Subcutaneous adipose tissue (tissue), 4 donors: ENCODE data around the gene DLGAP4. TPM values are rescaled to one million over a fixed set of nuclear protein-coding genes. Genes with fewer than 3 reads are reported as not detected.

Experiments used
- total RNA-seq, 4 donors: library from RNA; depleted of rRNA; stranded (reverse); fragments of >200 nt; gene quantifications; one replicate each; pipeline ENCODE4 v1.1.0, GENCODE V29; 2016
- TF ChIP-seq, protein P1 (sequence below): fragments of 450-650 bp; IDR thresholded peaks from one replicate; pipeline ENCODE4 v1.5.1; 2016; ENCODE audit warnings: low read depth, mild to moderate bottlenecking, control low read depth, antibody characterized with exemption, moderate library complexity

DLGAP4 gene
- total RNA-seq, 4 donors from 2014 or later, result 25.8 to 47.4 (median 38.9) TPM

DNA sequence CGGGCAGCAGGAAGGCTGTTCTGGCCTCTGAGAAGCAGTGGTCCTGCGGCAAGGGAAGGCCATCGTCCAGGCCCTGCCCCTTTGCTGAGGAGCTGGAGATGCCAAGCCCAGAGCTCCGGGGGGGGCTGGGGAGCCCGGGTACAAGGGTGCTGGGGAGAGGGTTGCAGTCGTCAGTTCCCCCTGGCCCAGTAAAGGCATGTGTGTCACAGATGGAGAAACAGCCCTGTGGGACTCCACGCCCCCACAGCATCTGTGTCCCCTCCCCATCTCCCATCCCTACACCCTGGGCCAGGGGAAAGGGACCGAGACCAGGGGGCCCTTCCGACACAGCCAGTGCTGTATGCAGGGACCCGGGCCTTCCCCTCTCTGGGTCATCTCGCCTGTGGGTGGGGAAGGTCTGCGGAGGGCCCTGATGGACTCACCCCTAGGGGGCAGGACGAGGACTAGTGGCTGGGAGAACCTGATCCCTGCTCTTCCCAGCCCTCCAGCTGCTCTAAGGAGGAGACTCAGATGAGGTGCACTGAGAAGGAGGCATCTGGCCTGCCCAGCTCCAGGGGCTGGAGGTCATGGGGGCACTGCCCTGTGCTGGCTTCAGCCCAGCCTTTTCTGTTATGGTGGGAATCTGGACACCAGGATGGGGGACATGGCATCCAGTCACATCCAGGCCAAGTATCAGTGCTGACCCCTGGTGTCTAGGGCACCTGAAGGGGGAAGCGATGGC lies 235.8 kb downstream of the DLGAP4 start:
- TF ChIP-seq, protein P1, sequence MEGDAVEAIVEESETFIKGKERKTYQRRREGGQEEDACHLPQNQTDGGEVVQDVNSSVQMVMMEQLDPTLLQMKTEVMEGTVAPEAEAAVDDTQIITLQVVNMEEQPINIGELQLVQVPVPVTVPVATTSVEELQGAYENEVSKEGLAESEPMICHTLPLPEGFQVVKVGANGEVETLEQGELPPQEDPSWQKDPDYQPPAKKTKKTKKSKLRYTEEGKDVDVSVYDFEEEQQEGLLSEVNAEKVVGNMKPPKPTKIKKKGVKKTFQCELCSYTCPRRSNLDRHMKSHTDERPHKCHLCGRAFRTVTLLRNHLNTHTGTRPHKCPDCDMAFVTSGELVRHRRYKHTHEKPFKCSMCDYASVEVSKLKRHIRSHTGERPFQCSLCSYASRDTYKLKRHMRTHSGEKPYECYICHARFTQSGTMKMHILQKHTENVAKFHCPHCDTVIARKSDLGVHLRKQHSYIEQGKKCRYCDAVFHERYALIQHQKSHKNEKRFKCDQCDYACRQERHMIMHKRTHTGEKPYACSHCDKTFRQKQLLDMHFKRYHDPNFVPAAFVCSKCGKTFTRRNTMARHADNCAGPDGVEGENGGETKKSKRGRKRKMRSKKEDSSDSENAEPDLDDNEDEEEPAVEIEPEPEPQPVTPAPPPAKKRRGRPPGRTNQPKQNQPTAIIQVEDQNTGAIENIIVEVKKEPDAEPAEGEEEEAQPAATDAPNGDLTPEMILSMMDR, result no peak

DNA sequence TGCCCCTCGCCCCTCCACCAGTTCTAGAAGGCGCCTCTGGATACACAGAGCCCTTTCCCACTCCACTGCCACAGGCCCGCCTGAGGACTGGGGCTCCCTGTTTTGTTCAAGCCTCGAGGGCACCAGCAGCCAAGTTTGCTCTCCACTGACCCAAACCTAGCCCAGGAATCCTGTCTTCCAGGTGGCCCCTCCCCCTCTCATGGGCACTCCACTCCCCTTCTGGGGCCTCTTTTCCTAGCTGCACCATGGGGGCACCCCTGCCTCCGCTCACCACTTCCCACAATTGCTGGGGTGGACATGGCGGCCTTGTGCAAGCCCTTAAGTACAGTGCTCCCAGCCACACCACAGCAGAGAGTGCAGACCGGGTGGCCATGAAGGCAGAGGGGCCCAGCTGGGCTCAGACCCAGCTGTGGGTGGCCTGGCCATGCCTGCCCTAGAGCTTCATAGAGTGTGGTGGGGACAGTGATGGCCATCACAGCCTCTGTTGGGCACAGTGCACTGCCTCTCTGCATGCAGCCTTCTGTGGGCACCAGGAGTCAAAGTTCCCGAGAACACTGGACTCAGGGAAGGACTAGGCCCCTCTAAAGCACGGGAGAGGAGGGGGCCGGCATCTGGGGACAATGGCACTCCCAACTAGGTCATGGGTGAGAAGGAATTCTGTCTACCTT lies 236.5 kb downstream of the DLGAP4 start:
- TF ChIP-seq, protein P1, result no peak

DNA sequence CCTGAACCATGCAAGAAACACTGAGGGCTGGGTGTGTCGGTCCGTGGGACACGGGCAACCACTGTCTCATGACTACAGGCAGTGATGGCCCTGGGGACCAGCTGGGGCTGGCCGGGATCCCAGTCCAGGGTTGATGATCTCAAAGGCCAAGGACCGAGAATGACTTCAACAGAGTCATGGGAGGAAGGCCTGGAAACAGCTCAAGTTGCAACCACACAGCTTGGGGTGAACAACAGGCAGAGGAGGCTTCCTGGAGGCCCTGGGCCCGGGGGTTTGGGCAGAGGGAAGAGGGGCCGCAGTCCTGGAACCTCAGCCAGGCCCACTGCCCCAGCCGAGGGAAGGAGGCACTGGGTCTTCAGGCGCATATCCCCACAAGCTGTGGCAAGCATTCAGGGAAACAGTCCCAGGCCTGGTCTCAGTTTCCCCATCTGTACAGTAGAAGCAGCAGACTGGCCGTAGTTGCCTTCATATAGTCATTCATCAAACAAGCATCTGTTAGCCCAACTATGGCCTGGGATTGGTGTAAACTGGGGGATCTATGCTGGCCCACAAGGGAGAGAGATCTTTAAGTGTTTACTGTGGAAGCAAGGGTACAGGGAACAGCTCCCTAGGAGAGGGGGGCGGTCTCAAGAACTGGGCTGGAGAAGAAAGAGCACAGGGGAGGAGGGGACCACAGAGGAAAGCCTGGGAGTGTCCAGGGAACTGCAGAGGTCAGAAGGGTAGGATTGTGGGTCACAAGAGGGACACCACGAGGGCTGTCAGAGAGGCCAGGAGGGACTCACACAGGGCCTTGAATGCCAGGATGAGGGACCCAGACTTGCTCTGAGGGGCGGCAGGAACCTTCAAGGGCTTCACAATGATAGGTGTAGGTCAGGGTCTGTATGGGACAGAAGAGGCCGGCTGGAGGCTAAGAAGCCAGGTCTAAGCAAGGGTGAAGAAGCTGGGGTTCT lies 237.3 kb downstream of the DLGAP4 start:
- TF ChIP-seq, protein P1, result no peak

DNA sequence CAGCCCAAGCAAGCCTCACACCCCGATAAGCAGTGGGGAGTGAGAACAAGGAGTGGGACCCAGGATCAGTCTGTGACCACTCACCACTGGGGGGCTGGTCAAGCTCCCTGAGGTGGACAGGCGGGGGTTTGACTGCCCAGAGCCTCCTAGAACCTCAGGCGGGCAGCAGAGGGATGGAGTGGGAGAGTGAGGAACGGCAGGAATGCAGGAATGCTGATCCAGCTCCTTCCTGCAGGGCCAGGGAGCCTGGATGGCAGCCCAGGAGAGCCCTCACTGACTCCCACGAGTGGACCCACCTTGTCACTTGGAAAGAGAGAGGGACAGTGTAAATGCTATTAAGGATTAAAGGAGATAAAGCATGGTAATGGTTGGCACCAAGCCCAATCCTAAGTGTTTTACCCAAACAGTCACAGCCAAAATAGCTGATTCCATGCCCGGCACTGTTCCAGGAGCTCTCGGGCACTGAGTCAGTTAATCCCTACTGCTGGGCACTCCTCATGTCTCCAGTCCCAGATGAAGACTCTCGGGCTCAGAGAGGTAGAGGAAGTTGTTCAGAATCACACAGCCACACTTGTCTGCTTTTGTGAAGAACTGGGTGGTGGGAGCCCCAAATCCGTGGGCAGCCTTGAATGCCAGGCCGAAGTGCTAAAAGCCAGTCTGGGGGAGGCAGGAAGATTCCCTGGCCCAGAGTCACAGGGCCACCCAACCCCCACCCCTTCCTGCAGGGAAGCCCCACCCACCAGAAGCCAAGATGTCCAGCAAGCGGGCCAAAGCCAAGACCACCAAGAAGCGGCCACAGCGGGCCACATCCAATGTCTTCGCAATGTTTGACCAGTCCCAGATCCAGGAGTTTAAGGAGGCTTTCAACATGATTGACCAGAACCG lies 238.2 kb downstream of the DLGAP4 start:
- TF ChIP-seq, protein P1, result no peak

DNA sequence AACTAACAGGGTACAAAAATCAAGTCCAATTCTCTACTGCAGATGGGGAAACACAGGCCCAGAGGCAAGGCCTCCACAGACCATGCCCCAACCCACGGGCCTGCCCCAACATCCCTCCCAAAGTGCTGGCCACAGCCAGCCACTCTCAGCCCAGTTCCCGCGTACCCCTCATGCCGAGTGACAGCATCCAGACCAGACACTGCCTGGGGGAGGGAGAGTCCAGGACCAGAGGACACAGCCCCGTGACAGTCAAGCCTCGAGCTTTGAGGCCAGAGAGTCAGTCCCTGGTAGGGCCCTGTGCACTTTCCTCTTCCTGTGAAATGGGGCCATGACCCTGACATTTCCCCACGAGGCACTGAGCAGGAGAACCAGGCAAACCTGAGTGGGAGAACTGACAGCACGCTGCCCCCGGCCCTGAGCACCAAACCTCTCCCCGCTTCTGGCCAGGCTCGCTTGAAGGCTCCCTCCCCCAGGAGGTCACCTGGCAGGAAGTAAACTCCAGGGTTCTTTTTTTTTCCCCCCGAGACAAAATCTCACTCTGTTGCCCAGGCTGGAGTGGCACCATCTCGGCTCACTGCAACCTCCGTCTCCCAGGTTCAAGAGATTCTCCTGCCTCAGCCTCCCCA lies 240.1 kb downstream of the DLGAP4 start:
- TF ChIP-seq, protein P1, result no peak

DNA sequence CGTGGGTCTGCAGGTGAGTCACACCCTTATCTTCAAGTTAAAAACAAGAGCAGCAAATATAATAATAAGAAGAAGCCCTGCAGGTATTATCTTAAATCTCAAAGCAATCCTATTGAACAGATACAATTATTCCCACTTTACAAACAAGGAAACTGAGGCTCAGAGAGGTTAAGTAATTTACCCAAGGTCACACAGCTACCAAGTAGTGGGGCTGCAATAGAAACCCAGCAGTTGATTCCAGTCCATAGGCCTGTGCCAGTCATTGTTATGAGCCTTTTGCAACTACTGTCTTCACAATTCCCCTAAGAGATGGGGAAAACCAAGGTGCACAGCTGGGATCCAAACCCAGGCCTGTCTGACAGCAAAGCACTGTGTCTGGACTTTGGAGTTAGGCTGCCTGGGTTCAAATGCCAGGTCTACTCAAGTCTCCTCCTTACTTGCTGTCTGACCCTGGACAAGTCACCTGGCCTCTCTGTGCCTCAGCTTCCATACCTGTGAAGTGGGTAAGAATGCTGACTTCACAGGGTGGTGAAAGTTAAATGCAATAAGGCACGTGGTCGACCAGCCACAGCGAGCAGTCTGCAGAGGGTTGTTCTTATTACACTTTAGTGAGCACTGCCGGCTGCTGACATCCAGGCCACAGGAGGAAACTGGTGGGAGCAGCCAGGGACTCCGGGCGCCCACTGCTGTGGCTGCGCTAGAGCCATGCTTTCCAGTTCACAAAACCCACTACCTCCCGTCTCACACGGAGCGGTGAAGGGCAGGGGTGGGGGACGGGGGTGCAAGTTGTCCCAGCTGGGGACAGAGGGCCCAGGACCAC lies 241.3 kb downstream of the DLGAP4 start:
- TF ChIP-seq, protein P1, result no peak
